DMS153 treated with DMSO at 0.1 percent for 48 hours (cell line): ENCODE results near the gene FRMD3.

Source experiments
- DNase-seq: peaks from one replicate; lab custom pipeline; 2025; ENCODE audit not compliant: unreplicated experiment; lab: John Stamatoyannopoulos, UW

Gene FRMD3

DNA sequence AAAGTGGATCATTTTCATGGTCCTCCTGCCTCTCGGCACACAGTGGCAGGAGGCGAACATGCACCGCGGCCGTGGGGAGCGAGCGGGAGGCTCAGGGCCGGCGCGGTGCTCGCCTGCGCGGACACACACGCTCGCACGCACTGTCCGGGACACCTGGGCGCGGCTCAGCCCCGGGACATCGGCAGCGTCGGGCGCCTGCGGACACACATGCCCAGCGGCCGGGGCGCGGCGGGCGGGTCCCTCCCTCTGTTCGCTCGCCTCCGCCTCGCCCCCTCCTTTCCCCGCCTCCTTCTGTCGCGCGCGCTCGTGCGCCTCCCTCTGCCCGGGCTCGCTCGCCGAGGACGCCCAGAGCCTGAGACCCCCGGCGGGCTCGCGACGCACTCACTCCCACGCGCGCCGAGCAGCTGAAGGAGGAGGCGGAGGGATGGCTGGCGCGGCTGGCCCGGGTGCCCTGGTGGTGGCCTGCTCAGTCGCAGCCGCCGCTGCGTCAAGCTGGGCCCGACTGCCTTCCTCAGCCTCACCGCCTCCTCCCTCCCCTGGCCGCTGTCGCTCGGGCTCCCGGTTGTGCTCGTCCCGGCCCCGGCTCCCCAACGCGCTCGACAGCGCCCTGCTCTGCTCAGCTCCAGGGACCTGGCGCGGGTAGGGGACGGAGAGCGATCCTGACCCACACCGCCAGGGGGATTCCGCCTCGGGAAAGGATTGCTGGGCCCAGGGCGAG, at the start of gene FRMD3:
Gene FRMD3 (minus strand): TSS at position 230 of the 718 bp plus-strand sequence. CDS start 170 bp downstream, at position 60.
- peak; percentile 65 for DNase-seq

DNA sequence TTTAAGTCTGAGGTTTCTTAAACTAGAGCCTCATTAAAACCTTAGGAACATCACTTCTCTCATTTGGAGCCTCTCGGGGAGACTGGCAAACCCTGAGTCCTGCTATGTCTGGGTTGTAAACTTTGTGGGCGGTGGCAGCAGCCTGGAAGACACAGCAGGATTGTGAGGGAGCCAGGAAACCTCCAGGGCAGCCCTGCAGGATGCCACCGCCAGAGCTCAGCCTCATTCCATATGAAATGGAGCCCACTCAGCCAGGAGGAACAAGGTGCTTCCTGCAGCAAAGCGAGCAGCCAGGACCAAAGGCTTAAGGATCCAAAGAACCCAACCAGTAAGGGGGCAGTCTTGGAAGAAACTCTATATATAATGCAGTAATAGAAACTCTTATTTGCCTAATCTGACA, 46.8 kb upstream of the FRMD3 start:
- DNase-seq: no peak

GRCh38 chr9:83583151-83584014, 45.2 kb upstream of the FRMD3 start:
- no peak for DNase-seq

DNA sequence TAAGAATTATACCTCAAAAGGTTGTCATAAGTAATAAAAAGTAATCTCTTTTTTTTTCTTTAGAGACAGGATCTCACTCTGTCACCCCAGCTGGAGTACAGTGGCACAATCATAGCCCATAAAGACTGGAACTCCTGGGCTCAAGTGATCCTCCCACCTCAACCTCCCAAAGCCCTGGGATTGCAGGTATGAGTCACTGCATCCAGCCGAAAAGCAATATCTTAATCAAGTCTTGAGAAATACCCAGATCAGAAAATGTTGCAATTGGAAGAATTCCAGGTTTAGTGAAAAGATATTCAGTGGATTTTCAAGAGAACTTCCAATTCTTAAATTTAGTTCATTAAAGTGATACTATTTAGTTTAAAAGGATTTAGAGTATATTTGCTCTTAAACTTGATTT, 43.8 kb upstream of the FRMD3 start:
- no peak for DNase-seq

DNA sequence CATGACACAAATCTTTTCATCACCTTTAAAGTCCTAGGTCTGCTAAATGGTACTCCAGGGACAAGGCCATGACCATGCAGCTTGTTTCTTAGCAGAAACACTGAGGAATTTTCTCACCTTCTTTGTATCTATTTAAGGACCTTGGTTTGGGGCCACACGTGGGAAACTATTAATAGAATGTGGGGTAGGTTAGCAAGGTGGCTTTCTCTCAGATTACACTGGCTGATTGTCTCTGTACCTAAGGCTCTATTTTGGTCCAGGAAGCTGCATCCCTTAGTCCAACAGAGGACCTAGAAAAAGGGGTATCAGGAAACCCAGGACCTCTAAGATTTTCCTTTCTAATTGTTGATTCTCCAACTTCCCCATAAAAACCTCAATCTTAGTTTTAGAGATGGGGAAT, 36.3 kb upstream of the FRMD3 start:
- no peak for DNase-seq

DNA sequence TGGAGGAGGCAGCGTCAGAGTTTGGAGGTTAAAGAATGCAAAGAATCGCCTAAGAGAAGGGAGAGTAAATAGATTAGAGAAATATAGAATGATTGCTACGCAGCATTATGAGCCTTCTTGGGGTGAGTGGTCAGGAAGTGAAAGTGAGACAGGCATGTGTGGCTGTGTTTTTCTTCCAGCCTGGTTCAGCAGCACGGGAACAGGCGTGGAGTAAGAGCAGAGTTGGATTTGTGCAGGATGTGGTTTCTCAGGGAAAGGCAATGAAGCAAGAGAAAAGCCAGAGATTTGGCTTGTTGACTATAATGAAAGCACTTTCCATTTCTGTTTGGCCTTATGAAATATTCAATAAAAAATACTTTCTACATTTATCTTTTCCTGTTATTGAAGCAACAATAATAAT, 34.3 kb upstream of the FRMD3 start:
- DNase-seq: no peak

DNA sequence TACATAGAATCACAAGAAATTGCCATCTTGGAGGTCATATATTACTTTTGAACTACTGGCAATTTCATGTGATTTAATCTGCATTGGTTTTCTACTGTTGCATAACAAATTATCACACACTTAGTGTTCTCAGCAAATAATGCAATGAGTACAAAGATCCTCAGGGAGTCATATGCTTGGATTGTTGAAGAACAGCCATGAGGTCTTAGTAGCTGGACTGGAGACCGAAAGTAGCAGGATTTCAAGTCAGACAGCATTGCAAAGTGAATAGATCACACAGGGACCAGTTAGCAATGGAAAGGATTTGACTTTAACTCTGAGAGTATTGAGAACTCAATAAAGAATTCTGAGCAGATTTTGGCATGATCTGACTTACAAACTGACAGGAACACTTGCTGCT, 32.2 kb upstream of the FRMD3 start:
- no peak for DNase-seq

DNA sequence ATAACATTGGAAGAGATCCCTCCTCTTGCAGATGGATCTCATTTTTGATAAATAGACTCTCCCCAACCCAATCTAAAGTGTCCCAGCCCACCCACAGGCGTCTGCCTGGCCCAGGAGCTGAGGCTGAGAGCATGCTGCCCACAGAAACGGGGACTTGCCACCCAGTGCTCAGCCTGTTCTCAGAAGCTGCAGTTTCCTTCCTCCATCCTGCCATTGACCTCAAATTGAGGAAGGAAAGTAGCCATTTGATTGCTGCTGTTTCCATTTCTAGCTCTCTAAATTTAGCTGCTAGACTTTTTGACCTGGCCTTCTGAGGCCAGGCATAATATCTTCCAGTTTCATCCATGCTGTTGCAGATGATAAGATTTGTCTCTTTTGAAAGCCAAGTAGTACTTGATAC, 31.1 kb upstream of the FRMD3 start:
- no peak for DNase-seq

DNA sequence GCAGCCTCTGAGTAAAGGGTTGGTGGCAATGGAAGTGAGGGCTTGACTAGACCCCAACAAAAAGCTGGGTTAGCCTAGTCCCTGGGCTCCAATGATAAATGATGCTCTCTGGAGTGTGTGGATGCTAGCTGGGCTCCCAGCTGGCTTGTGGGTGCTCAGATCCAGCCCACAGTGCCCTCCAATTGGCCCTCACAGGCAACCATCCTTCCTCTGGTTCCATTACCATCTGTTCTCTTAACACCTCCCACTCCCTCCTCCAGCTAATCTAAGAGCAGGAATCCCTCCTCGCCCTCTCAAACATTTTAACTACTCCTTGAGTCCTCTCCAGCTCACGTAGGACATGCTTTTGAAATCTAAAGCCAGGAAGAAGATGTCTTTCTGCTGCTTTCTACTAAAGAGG, 25.2 kb upstream of the FRMD3 start:
- DNase-seq: no peak

GRCh38 chr9:83560169-83560826, 22.1 kb upstream of the FRMD3 start:
- DNase-seq: no peak

GRCh38 chr9:83557771-83558170, 19.6 kb upstream of the FRMD3 start:
- DNase-seq: no peak

DNA sequence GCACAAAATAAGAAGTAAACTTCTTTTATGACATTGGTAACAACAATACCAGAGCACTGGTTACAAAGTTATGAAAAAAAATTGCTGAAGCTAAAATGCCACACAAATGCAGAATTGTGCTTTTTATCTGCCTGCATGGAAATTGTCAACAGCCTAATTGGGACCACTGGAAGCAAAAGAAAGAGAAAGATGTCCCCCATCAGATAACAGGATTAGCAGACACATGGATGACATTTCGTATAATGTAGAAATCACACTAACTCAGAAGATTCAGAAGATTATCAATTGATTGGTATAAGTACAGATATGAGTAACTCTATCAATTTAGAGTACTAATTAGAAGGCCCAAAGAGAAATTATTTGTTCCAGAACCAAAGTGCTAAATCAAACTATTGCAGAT, 19.1 kb upstream of the FRMD3 start:
- DNase-seq: no peak

DNA sequence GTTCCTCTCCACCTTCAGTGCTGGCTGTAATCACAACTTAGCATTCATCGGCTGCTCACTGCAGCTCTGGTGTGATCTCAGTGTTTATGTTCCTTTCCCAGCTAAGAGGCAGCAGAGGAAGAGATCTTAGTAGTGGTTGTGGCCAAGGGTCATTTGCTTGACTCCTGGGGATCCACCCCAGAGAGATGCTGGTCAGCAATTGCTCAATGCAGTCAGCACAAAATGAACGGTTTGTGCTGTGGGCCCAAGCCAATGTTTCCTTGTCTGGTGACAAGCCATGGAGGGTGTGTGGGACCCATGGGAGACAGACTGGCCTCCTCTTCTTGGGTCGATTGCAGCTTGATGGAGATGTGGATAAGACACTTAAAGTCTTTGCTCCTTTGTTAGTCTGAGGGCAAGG, 16.1 kb upstream of the FRMD3 start:
- DNase-seq: no peak

DNA sequence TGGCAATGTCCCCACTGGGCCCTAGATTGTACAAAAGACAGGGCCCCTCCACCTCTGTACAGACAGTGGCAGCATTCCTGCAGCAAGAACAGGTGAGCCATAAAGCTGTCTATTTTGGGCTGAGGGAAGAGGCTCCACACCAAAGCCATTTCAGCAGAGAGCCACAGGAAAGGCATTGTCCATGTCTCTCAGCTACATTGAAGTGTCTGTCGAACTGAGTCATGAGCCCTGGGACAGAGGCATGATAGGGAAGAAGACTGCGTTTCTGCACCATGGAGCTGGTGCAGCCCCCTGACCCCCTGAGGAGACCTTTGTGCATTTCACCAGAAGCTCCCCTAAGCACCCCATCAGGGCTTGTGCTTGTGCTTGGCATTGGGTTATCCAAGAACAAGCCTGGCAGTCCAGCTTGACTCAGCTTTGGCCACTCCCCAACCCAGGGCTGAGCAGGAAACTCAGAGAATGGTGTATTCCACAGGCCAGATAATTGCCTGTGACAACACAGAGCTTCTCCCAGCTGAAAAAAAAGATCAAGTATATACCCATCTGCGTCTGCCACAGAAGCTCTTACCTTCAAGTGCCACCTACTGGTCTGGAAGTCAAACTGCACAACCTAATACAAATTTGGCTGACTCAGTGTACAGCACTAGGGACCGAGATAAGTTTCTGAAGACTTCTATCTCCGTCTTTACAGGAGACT, 5.9 kb upstream of the FRMD3 start:
- peak; percentile 28 for DNase-seq

DNA sequence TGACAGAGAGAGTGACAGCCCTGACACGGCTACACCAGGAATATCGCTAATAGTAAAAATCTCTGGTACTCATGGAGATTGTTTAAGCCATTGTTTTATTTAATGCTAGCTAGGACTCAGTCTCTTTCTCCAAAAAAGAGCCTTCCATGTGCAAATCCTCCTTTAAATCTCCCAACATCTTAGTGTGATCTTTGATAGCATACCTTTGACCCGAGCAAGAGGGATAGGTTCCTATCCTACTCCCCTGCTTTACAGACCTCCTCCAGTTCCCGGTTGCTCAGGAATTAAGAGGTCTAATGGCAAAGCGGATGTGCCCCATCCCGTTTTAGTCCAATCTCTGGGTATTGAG, 663 bp upstream of the FRMD3 start:
- no peak for DNase-seq

GRCh38 chr9:83537331-83538171, 650 bp downstream of the FRMD3 start:
- DNase-seq: no peak

GRCh38 chr9:83536332-83536731, 1.9 kb downstream of the FRMD3 start:
- DNase-seq: no peak

DNA sequence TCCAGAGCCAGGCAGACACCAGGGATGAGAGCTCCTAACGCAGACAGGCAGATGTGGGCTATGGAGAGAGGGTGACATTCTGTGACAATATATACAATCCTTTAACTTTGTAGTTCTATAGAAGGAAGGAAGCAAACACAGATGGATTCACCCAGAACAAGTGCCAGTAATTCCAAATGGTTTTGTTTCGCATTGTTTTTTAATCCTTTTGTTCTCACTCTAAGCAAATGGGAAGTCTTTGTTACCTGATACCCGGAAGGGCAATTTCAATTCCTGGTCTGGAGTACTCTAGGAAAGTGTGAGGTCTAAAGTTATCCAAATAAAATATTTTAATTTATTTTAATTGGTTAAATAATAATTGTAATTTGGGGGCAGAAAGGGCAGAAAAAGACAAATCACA, 2.5 kb downstream of the FRMD3 start:
- no peak for DNase-seq

DNA sequence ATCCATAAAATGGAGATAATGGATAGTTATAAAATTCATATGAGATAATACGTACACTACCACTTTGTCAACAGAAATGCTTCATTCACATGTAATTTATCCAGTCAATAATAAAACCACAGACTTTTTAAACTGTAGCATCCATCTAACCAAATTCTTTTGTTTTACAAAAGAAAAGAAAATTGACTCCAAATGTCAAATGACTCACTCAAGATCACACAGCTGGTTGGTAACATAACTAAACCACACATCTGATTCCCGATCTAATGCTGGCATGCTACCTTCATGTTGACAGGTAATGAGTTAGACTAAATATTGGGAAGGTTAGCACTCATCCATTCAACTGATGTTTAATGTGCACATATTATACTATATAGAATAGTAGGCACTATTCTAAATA, 4.9 kb downstream of the FRMD3 start:
- no peak for DNase-seq

DNA sequence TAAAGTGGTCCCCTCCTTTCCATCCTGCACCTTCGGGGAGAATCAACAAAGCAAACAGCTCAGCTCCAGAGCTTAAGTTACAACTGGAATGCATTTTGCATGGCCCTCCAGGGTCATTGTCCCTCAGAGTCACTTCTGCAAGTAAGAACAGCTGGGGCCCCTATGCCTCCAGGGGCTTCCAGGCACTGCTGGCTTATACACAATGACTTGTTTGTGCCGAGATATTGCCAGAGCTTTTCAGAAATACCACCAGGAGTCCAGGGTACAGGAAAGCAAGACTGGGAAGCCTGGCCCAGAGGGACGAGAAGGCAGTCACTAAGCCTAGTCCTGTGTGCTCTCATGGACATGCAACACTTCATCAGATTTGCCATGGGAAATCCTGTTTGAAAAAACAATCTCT, 11.3 kb downstream of the FRMD3 start:
- no peak for DNase-seq

DNA sequence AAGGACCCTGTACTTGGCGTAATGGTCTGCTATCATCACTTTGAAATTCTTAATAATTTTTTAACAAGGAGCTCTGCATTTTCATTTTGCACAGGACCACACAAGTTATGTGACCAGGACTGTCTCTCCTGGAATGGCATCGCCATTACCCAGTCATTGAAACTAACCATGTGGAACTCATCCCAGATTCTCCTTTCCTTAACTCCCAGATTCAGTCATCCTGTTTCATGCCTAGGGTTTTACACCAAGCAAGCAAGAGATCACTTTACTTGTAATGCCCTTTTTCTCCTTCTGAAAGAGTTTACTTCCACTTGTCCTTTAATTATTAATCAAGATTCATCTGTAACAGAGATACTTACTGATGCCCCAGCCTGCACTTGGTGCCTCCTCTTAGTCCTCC, 12.0 kb downstream of the FRMD3 start:
- DNase-seq: no peak
